Panc1 (cell line): ENCODE data around the gene SLC12A8. TPM values are rescaled to one million over a fixed set of nuclear protein-coding genes. Genes with fewer than 3 reads are reported as not detected.
A peak's percentile ranks its signal among the peaks of the same experiment; 100 is the strongest.

Experiments
- ATAC-seq: fragments of 200-7000 bp; cut with Tn5 transposase; 2 replicates; pipeline ENCODE4 v1.9.1; 2020; ENCODE audit warnings: mild to moderate bottlenecking, moderate library complexity
- BruUV-seq: library from RNA; stranded (reverse); fragments of 400-500 nt; replicated peaks from 2 replicates; lab custom pipeline; 2021; lab: Mats Ljungman, UMichigan
- CTCF ChIA-PET: fragments of 300-600 bp; sonication (Branson Sonifier 250); formaldehyde crosslinking; loops from one replicate; lab custom pipeline; 2022; ENCODE audit warnings: antibody characterized with exemption; lab: Charles Lee
- POLR2A ChIA-PET: fragments of 300-600 bp; sonication (Branson Sonifier 250); formaldehyde crosslinking; loops from one replicate; lab custom pipeline; 2022; ENCODE audit warnings: antibody characterized with exemption; lab: Charles Lee
- DNase-seq: peaks from one replicate; pipeline ENCODE4 v3.0.0-alpha.2; 2010; ENCODE audit warnings: low read depth, low spot score
- H3K27ac ChIP-seq: 2 replicates; pipeline ENCODE4 v1.5.1; 2011; ENCODE audit warnings: mild to moderate bottlenecking, low read length, inconsistent platforms
- H3K27me3 ChIP-seq: fragments of 200-500 bp; sonication (Bioruptor generic); 2 replicates; pipeline ENCODE4 v1.6.0; 2014; ENCODE audit warnings: low read length, inconsistent platforms; ENCODE audit not compliant: control insufficient read depth, insufficient read depth
- H3K36me3 ChIP-seq: fragments of 200-500 bp; sonication (Bioruptor generic); 2 replicates; pipeline ENCODE4 v1.5.1; 2014; ENCODE audit warnings: inconsistent platforms, mild to moderate bottlenecking, low read length, moderate library complexity; ENCODE audit not compliant: control insufficient read depth, insufficient read depth
- H3K4me1 ChIP-seq: 2 replicates; pipeline ENCODE4 v1.5.1; 2011; ENCODE audit warnings: inconsistent platforms, mild to moderate bottlenecking, low read length, moderate library complexity; ENCODE audit not compliant: control insufficient read depth, insufficient read depth
- H3K4me3 ChIP-seq, 2 experiments: 2 replicates each; pipeline ENCODE4 v1.5.1; 2011 to 2012; ENCODE audit warnings: low read depth in 2 of 2, low read length in 2 of 2, mild to moderate bottlenecking in 2 of 2, inconsistent platforms in 1 of 2, moderate library complexity in 1 of 2
- H3K9me3 ChIP-seq: fragments of 200-500 bp; sonication (Bioruptor generic); 2 replicates; pipeline ENCODE4 v1.5.1; 2014; ENCODE audit warnings: low read depth, mild to moderate bottlenecking, inconsistent platforms, low read length, moderate library complexity; ENCODE audit not compliant: control insufficient read depth, insufficient read depth
- POLR2AphosphoS5 ChIP-seq: IDR thresholded peaks from 2 replicates; pipeline ENCODE4 v1.6.1; 2012; ENCODE audit warnings: mild to moderate bottlenecking, low read depth, low read length, moderate library complexity
- SIN3A ChIP-seq: IDR thresholded peaks from 2 replicates; pipeline ENCODE4 v1.6.1; 2012; ENCODE audit warnings: low read depth, mild to moderate bottlenecking, low read length, moderate library complexity, borderline replicate concordance; ENCODE audit not compliant: insufficient read depth
- TCF7L2 ChIP-seq: IDR thresholded peaks from 2 replicates; pipeline ENCODE4 v1.6.1; 2011; ENCODE audit warnings: mild to moderate bottlenecking, low read depth, low read length, inconsistent platforms
- in situ Hi-C: cut with HindIII; loops from 2 replicates; pipeline ENCODE4 v1.10.0; 2016; ENCODE audit warnings: low sequenced_read_pairs, low pct_unique_long_range_greater_than_20kb
- intact Hi-C: fragments of 100-400 bp; cut with micrococcal nuclease; formaldehyde crosslinking; loops from one replicate; pipeline ENCODE4 v1.10.0; 2022; ENCODE audit not compliant: unreplicated experiment
- total RNA-seq: library from RNA; stranded (reverse); gene quantifications from one replicate; pipeline ENCODE4 v1.2.1, GENCODE V29; 2021; ENCODE audit not compliant: unreplicated experiment
- TF ChIP-seq, protein P1 (sequence below), 2 experiments: IDR thresholded peaks; 2 replicates each; pipeline ENCODE4 v1.6.1; 2011 to 2012; ENCODE audit warnings: low read depth in 2 of 2, control low read depth in 1 of 2, low read length in 1 of 2, mild to moderate bottlenecking in 1 of 2, moderate library complexity in 1 of 2; ENCODE audit not compliant: insufficient read depth in 1 of 2
- TF ChIP-seq, protein P2 (sequence below): fragments of 450-650 bp; IDR thresholded peaks from 2 replicates; pipeline ENCODE4 v1.5.1; 2017; ENCODE audit warnings: mild to moderate bottlenecking

SLC12A8 gene
- total RNA-seq, 1 experiment from 2014 or later: 7.0 TPM

DNA sequence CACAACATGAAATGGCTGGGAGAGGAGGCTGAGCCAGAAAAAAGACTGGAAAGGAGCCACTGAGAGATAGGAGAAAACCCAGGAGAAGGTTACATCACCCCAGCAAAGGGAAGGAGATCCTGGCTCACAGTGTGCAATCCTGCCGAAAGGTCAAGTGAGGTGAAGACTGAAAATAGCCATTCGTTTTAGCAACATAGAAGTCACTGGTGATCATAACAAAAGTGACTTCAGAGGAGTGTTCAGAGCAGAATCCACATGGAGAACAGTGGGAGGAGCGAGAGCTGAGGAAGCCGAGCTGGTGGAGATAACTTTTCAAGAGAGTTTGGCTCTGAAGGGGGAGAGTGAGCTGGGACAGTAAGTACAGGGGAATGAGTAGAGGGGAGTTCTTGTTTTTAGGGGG, 151.4 kb downstream of the SLC12A8 start:
- BruUV-seq: no TSS peak
- ChIA-PET CTCF (no interaction called here), POLR2A (no interaction called here)
- TF ChIP-seq POLR2AphosphoS5 (no peak), SIN3A (no peak), TCF7L2 (no peak)
- TF ChIP-seq, protein P1, sequence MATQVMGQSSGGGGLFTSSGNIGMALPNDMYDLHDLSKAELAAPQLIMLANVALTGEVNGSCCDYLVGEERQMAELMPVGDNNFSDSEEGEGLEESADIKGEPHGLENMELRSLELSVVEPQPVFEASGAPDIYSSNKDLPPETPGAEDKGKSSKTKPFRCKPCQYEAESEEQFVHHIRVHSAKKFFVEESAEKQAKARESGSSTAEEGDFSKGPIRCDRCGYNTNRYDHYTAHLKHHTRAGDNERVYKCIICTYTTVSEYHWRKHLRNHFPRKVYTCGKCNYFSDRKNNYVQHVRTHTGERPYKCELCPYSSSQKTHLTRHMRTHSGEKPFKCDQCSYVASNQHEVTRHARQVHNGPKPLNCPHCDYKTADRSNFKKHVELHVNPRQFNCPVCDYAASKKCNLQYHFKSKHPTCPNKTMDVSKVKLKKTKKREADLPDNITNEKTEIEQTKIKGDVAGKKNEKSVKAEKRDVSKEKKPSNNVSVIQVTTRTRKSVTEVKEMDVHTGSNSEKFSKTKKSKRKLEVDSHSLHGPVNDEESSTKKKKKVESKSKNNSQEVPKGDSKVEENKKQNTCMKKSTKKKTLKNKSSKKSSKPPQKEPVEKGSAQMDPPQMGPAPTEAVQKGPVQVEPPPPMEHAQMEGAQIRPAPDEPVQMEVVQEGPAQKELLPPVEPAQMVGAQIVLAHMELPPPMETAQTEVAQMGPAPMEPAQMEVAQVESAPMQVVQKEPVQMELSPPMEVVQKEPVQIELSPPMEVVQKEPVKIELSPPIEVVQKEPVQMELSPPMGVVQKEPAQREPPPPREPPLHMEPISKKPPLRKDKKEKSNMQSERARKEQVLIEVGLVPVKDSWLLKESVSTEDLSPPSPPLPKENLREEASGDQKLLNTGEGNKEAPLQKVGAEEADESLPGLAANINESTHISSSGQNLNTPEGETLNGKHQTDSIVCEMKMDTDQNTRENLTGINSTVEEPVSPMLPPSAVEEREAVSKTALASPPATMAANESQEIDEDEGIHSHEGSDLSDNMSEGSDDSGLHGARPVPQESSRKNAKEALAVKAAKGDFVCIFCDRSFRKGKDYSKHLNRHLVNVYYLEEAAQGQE (IDR thresholded peaks at IDR 0.05; ENCODE audit: insufficient read depth in 1 of 2, low read depth in 2 of 2, low read length in 1 of 2): no peak
- TF ChIP-seq, protein P2, sequence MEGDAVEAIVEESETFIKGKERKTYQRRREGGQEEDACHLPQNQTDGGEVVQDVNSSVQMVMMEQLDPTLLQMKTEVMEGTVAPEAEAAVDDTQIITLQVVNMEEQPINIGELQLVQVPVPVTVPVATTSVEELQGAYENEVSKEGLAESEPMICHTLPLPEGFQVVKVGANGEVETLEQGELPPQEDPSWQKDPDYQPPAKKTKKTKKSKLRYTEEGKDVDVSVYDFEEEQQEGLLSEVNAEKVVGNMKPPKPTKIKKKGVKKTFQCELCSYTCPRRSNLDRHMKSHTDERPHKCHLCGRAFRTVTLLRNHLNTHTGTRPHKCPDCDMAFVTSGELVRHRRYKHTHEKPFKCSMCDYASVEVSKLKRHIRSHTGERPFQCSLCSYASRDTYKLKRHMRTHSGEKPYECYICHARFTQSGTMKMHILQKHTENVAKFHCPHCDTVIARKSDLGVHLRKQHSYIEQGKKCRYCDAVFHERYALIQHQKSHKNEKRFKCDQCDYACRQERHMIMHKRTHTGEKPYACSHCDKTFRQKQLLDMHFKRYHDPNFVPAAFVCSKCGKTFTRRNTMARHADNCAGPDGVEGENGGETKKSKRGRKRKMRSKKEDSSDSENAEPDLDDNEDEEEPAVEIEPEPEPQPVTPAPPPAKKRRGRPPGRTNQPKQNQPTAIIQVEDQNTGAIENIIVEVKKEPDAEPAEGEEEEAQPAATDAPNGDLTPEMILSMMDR: no peak
- Histone ChIP-seq H3K36me3 (no peaks in the 10 kb centered on the region), H3K4me1 (peaks cover 68% of the 10 kb centered on the region), H3K9me3 (no peaks in the 10 kb centered on the region), H3K4me3 (no peak overlapping the region), H3K27me3 (no peaks in the 10 kb centered on the region), H3K27ac (peak overlapping the region; percentile 97)
- no peak for DNase-seq
- no peak for ATAC-seq
- intact Hi-C loops: no loop called here
- in situ Hi-C loops: no loop called here

- H3K36me3 ChIP-seq: no peaks in the 10 kb centered on the region
- peak overlapping the region; percentile 97 for H3K27ac ChIP-seq
- H3K27me3 ChIP-seq: no peaks in the 10 kb centered on the region
- peaks cover 68% of the 10 kb centered on the region for H3K4me1 ChIP-seq
- ChIA-PET CTCF (no interaction called here), POLR2A (no interaction called here)
- no peaks in the 10 kb centered on the region for H3K9me3 ChIP-seq
- no peak for DNase-seq
- no peak for ATAC-seq
- H3K4me3 ChIP-seq: no peak overlapping the region
- in situ Hi-C loops (no loop called here), intact Hi-C loops (no loop called here)
- TF ChIP-seq TCF7L2 (no peak), SIN3A (no peak), POLR2AphosphoS5 (no peak)
- TF ChIP-seq, protein P2: no peak; the same call in 1 of the 2 replicates
- TF ChIP-seq, protein P1 (IDR thresholded peaks at IDR 0.05; ENCODE audit: insufficient read depth in 1 of 2, low read depth in 2 of 2, low read length in 1 of 2): no peak
- BruUV-seq: no TSS peak
Measured at GRCh38 chr3:125059488-125060245, 152.9 kb downstream of the SLC12A8 start.
